Brain microvascular endothelial cell (primary cell): Measurements from ENCODE around the gene BRME1.
A peak's percentile ranks its signal among the peaks of the same experiment; 100 is the strongest.

Experiments used
- DNase-seq: peaks from one replicate; pipeline ENCODE4 v3.0.0-alpha.2; 2020
- H3K27ac ChIP-seq: fragments of 250-450 bp; sonication (Bioruptor Pico); 2 replicates; pipeline ENCODE4 v1.5.1; 2020; ENCODE audit warnings: mild to moderate bottlenecking, moderate library complexity
- H3K27me3 ChIP-seq: fragments of 250-450 bp; sonication (Bioruptor Pico); replicated peaks from 2 replicates; pipeline ENCODE4 v1.5.1; 2020; ENCODE audit warnings: mild to moderate bottlenecking
- H3K36me3 ChIP-seq: fragments of 250-450 bp; sonication (Bioruptor Pico); replicated peaks from 2 replicates; pipeline ENCODE4 v1.5.1; 2020; ENCODE audit warnings: mild to moderate bottlenecking
- H3K4me3 ChIP-seq: 2 replicates; pipeline ENCODE4 v1.5.1; 2011; ENCODE audit warnings: low read depth, mild to moderate bottlenecking, control low read depth, low read length, moderate library complexity
- in situ Hi-C: cut with HindIII; loops from 2 replicates; pipeline ENCODE4 v1.10.0; 2017; ENCODE audit warnings: low sequenced_read_pairs, low pct_ligation_motif_present
- TF ChIP-seq, protein P1 (sequence below): IDR thresholded peaks from 2 replicates; pipeline ENCODE4 v1.5.1; 2011; ENCODE audit warnings: low read depth, mild to moderate bottlenecking, moderate library complexity, low read length, control low read depth, inconsistent platforms; ENCODE audit errors: missing control alignments

BRME1 gene

DNA sequence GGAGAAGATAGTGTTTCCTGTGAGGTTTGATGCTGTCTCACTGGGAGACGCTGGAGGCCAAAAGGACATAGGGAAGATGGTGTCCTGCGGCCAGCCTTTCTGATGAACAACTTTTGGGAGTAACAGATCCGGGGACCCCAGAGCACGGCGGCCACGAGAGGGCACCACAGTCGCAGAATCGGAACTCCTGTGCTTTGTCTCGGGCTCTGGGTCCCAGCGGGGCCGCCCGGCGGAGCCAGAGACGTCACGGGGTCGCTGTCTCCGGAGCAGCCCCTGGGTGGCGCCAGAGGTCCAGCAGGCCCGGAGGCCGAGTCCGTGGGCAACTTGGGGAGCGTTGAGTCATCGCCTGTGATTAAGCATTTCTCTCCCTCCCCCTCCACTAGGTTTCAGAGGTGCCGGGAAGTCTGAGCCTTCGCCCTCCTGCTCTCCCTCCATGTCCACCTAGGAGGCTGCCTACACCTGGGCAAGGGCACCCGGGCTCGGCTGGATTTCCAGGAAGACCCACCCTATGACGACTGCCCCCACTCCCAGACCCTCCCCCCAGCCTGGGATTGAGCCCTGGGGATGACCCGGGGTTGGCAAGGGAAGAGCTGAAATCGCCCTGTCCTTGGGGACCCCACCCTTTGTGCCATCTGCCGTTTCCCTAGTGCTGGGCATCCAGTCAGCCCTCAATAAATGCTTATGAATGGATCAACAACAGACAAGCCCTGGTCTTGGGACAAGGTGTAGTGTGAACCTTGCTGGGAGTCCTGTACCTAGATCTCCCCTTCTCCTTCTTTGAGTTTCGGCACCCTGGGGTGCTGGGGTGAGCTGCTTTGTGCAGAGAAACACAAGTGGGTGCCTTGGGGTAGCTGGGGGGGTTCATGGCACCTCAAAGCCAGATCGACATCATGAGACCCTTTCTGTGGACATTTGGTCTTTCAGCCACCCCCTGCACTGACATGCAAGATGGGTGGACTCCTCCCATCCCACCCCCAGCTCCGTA is 25.6 kb downstream of the BRME1 start:
- peak; percentile 95 for DNase-seq
- TF ChIP-seq, protein P1, sequence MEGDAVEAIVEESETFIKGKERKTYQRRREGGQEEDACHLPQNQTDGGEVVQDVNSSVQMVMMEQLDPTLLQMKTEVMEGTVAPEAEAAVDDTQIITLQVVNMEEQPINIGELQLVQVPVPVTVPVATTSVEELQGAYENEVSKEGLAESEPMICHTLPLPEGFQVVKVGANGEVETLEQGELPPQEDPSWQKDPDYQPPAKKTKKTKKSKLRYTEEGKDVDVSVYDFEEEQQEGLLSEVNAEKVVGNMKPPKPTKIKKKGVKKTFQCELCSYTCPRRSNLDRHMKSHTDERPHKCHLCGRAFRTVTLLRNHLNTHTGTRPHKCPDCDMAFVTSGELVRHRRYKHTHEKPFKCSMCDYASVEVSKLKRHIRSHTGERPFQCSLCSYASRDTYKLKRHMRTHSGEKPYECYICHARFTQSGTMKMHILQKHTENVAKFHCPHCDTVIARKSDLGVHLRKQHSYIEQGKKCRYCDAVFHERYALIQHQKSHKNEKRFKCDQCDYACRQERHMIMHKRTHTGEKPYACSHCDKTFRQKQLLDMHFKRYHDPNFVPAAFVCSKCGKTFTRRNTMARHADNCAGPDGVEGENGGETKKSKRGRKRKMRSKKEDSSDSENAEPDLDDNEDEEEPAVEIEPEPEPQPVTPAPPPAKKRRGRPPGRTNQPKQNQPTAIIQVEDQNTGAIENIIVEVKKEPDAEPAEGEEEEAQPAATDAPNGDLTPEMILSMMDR = peak; percentile 99
- H3K36me3 ChIP-seq = no peaks in the 10 kb centered on the region
- in situ Hi-C loops = no loop called here
- H3K4me3 ChIP-seq = peak overlapping the region; percentile 12
- no peaks in the 10 kb centered on the region for H3K27me3 ChIP-seq
- peak overlapping the region; percentile 29 for H3K27ac ChIP-seq

DNA sequence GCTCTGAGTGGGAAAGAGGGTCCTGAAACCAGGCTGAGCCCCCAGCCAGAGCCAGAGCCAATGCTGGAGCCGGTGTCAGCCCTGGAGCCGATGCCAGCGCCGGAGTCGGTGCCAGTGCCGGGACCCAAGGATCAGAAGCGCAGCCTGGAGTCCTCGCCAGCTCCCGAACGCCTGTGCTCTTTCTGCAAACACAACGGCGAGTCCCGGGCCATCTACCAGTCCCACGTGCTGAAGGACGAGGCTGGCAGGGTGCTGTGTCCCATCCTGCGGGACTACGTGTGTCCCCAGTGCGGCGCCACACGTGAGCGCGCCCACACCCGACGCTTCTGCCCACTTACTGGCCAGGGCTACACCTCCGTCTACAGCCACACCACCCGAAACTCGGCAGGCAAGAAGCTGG is 28.6 kb downstream of the BRME1 start:
- Histone ChIP-seq H3K27ac (no peak overlapping the region), H3K27me3 (no peaks in the 10 kb centered on the region), H3K36me3 (no peaks in the 10 kb centered on the region), H3K4me3 (no peak overlapping the region)
- DNase-seq = no peak
- TF ChIP-seq, protein P1 = no peak
- in situ Hi-C loops = no loop called here

DNA sequence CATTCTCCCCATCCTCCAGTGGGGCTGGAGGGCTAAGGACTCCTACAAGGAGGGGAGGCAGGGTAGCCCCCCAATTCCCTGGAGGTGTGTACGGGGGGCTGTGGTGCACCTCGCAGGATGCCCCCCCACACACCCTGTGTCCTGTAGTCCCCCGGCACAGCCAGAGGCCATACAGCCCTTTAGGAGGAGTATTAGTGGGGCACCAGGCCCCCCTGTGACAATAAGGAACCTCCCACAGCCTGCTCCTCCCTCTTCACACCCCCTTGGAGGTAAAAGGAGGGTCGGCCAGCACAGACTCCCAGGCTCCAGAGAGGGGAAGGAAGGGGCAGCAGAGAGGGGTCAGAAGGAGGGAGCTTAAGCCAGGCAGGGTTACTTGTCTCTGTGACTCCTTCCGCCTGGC is 29.1 kb downstream of the BRME1 start, which contains the start of gene NANOS3:
Gene NANOS3 (plus strand): TSS at position 301 of the 400 bp plus-strand sequence. CDS start 115 bp downstream, outside the sequence.
- in situ Hi-C loops = no loop called here
- no peaks in the 10 kb centered on the region for H3K36me3 ChIP-seq
- H3K27me3 ChIP-seq = no peaks in the 10 kb centered on the region
- no peak within 1 kb of the TSS for H3K27ac ChIP-seq
- H3K4me3 ChIP-seq = no peak within 1 kb of the TSS
- no peak for DNase-seq
- TF ChIP-seq, protein P1 = no peak

DNA sequence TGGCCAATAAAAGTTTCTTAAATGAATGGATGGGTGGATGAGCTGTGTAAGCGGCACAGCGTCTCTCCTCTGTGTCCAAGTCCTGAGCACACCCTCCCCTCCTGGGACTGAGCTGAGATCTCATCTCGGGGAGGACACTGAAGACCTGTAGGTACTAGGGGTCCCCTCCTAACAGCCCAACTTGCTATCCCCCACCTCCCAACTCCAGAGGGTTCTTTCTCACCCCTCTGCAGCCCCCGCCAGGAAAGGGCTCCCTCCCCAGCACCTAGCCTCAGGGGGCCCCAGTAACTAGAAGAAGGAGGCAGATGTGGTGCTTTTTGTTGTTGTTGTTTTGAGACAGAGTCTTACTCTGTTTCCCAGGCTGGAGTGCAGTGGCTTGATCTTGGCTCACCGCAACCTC is 30.1 kb downstream of the BRME1 start:
- Histone ChIP-seq H3K36me3 (no peaks in the 10 kb centered on the region), H3K4me3 (no peak overlapping the region), H3K27me3 (no peaks in the 10 kb centered on the region), H3K27ac (no peak overlapping the region)
- TF ChIP-seq, protein P1 = no peak
- no peak for DNase-seq
- in situ Hi-C loops = no loop called here

DNA sequence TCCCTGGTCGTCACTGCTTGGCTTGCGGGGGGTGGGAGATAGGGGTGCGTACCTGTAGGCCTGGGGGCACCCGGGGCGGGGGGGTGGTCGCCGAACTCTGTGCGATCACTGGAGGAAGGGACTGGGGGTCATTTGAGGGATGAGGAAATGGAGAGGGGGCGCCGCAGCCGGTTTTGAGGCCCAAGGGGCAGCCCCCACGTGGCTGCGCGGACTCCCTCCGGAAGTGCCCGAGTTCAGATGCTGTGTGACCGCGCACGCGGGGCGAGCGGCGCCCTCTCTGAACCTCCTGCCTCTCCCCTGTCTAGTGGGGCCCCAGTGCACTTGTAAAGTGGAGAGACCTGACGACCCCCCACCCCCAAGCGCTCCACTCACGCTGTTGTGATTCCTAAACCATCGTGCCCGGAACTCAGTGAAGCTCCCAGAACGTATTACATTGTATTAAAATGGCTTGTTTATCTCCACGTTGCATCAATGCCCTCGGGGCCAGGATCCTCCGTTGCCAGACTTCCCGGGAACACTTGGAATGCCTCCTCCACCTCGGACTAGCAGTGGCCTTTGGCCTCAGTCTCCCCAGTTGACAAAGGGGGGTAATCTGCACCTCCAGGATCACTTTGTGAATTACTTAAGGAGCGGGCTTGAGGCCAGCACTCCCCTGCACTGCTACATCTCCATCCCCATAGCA is 31.9 kb downstream of the BRME1 start:
- in situ Hi-C loops = no loop called here
- DNase-seq = no peak
- no peak overlapping the region for H3K27ac ChIP-seq
- TF ChIP-seq, protein P1 = no peak
- H3K36me3 ChIP-seq = no peaks in the 10 kb centered on the region
- no peak overlapping the region for H3K4me3 ChIP-seq
- no peaks in the 10 kb centered on the region for H3K27me3 ChIP-seq
